Mesothelial cell of epicardium (in vitro differentiated cells): Measurements from ENCODE around the gene TMEM52. TPM values are rescaled to one million over a fixed set of nuclear protein-coding genes. Genes with fewer than 3 reads are reported as not detected.

Experiments used
- DNase-seq, 2 experiments: peaks; one replicate each; pipeline ENCODE4 v3.0.0; 2021; ENCODE audit warnings: low spot score in 2 of 2; ENCODE audit not compliant: unreplicated experiment in 2 of 2
- H3K27ac Mint-ChIP-seq: 2 replicates; pipeline ENCODE4 v1.8.0; 2021; ENCODE audit warnings: mixed read lengths
- H3K27me3 Mint-ChIP-seq: 2 replicates; pipeline ENCODE4 v1.8.0; 2021; ENCODE audit warnings: low read depth, mixed read lengths
- H3K36me3 Mint-ChIP-seq: 2 replicates; pipeline ENCODE4 v1.8.0; 2021; ENCODE audit warnings: mixed read lengths
- H3K4me1 Mint-ChIP-seq: 2 replicates; pipeline ENCODE4 v1.8.0; 2021; ENCODE audit warnings: mixed read lengths
- H3K4me3 Mint-ChIP-seq: 2 replicates; pipeline ENCODE4 v1.8.0; 2021; ENCODE audit warnings: mild to moderate bottlenecking, moderate library complexity, mixed read lengths
- H3K9me3 Mint-ChIP-seq: 2 replicates; pipeline ENCODE4 v1.8.0; 2021; ENCODE audit warnings: mixed read lengths
- CTCF ChIP-seq: fragments of 200-600 bp; sonication (generic); IDR thresholded peaks from one replicate; pipeline ENCODE4 v1.5.0; 2021; ENCODE audit warnings: antibody characterized with exemption; ENCODE audit not compliant: unreplicated experiment
- total RNA-seq: library from RNA; stranded (reverse); gene quantifications from 3 replicates; pipeline ENCODE4 v1.2.1, GENCODE V29; 2021

Gene TMEM52
- total RNA-seq, 1 donor from 2014 or later = 2.8 TPM

- Mint-ChIP-seq H3K4me3 (no peak overlapping the region), H3K36me3 (peaks cover 26% of the 10 kb centered on the region), H3K27me3 (no peaks in the 10 kb centered on the region), H3K4me1 (peaks cover 26% of the 10 kb centered on the region), H3K9me3 (no peaks in the 10 kb centered on the region), H3K27ac (peak overlapping the region; percentile 71)
- no peak for TF ChIP-seq CTCF
- no peak for DNase-seq
Observed at GRCh38 chr1:1876335-1876930, 42.6 kb downstream of the TMEM52 start.

- Mint-ChIP-seq H3K9me3 (no peaks in the 10 kb centered on the region), H3K27me3 (no peaks in the 10 kb centered on the region), H3K4me1 (peaks cover 21% of the 10 kb centered on the region), H3K4me3 (no peak overlapping the region), H3K27ac (peak overlapping the region; percentile 15), H3K36me3 (peaks cover 29% of the 10 kb centered on the region)
- no peak for DNase-seq
- TF ChIP-seq CTCF = no peak
Observed at GRCh38 chr1:1875932-1876331, 43.1 kb downstream of the TMEM52 start.

GRCh38 chr1:1874901-1875300 is 44.2 kb downstream of the TMEM52 start:
- peaks cover 30% of the 10 kb centered on the region for H3K36me3 Mint-ChIP-seq
- no peaks in the 10 kb centered on the region for H3K27me3 Mint-ChIP-seq
- no peak for TF ChIP-seq CTCF
- no peak for DNase-seq
- no peak overlapping the region for H3K4me3 Mint-ChIP-seq
- H3K4me1 Mint-ChIP-seq = peaks cover 16% of the 10 kb centered on the region
- H3K9me3 Mint-ChIP-seq = no peaks in the 10 kb centered on the region
- H3K27ac Mint-ChIP-seq = no peak overlapping the region

- TF ChIP-seq CTCF = no peak
- H3K27me3 Mint-ChIP-seq = no peaks in the 10 kb centered on the region
- no peak for DNase-seq
- peaks cover 34% of the 10 kb centered on the region for H3K36me3 Mint-ChIP-seq
- no peak overlapping the region for H3K4me3 Mint-ChIP-seq
- H3K27ac Mint-ChIP-seq = no peak overlapping the region
- peaks cover 3% of the 10 kb centered on the region for H3K9me3 Mint-ChIP-seq
- peaks cover 11% of the 10 kb centered on the region for H3K4me1 Mint-ChIP-seq
Observed at GRCh38 chr1:1873186-1873585, 45.9 kb downstream of the TMEM52 start.

GRCh38 chr1:1872329-1872994 is 46.6 kb downstream of the TMEM52 start:
- TF ChIP-seq CTCF = no peak
- no peak for DNase-seq
- Mint-ChIP-seq H3K27ac (no peak overlapping the region), H3K4me1 (peaks cover 7% of the 10 kb centered on the region), H3K4me3 (no peak overlapping the region), H3K9me3 (peaks cover 3% of the 10 kb centered on the region), H3K27me3 (no peaks in the 10 kb centered on the region), H3K36me3 (peaks cover 34% of the 10 kb centered on the region)
